ENCODE data around the gene SOX9. TPM values are rescaled to one million over a fixed set of nuclear protein-coding genes. Genes with fewer than 3 reads are reported as not detected.

SOX9 gene
- total RNA-seq, 1 experiment from 2014 or later: 21.7 TPM

DNA sequence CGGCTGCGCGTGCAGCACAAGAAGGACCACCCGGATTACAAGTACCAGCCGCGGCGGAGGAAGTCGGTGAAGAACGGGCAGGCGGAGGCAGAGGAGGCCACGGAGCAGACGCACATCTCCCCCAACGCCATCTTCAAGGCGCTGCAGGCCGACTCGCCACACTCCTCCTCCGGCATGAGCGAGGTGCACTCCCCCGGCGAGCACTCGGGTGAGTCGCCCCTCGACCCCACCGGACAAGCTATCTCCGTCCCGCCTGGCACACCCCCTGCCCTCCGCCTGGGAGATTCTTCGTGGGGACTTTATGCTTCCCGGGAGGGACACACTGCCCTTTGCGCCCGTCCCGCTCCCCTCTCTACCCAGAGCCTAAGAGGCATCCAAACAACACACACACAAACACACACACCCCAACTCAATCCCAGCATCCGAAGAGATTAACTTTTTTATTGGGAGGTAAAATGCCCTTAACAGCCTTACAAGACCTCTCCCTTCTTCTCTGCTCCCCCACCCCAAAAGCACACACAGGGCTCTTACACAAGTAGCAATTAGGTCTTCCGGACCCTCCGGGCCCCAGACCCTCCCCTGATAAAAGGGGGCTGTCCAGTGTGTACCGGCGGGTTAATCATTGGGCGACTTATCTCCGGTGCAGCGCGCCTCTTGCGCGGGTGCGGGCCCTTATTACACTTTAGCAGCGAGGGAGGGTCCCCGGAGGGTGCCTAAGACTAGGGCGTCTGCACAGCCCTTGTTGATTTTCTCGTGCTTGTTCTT lies 2.1 kb downstream of the SOX9 start:
- H4K20me1 ChIP-seq (ENCODE audit: insufficient read depth): peaks cover 28% of the 10 kb centered on the region
- H3K27me3 ChIP-seq (ENCODE audit: insufficient read depth, low read depth): no peaks in the 10 kb centered on the region
- H3F3A ChIP-seq (ENCODE audit: insufficient read depth, low read depth): peaks cover 32% of the 10 kb centered on the region
- CTCF ChIA-PET: interaction anchor here (0.8 kb wide), 1 partner anchor 266 kb away, joined by 10 read pairs; no protein-coding TSS in a partner anchor
- TF ChIP-seq EZH2 (IDR thresholded peaks at IDR 0.05; ENCODE audit: low read depth): no peak
- no peak for TF ChIP-seq CTCF (conservative IDR thresholded peaks at IDR 0.05)
- DNase-seq: peak in 1 of 2 experiments; percentile 32
- H3K4me1 ChIP-seq (replicated peaks; ENCODE audit: insufficient read depth): peaks cover 60% of the 10 kb centered on the region
- H3K36me3 ChIP-seq (ENCODE audit: low read depth): peaks cover 24% of the 10 kb centered on the region
- H3K79me2 ChIP-seq (ENCODE audit: low read depth): peaks cover 47% of the 10 kb centered on the region
- no peak overlapping the region for H2AFZ ChIP-seq
- 0 out of 2 replicates have a peak overlapping the region, but pooled peaks have one; percentile 27 for H3K27ac ChIP-seq
- POLR2A ChIA-PET (ENCODE audit: unreplicated experiment): interaction anchor here (0.6 kb wide), 1 partner anchor 236 kb away, joined by 3 read pairs; no protein-coding TSS in a partner anchor
- peak overlapping the region; percentile 90 for H3K4me2 ChIP-seq
- BruUV-seq (replicated peaks): TSS peak; percentile 1
- intact Hi-C loops (cut with micrococcal nuclease; ENCODE audit: unreplicated experiment): loop anchor here (1.0 to 5.0 kb wide), 3 partner anchors 265 to 594 kb away; no protein-coding TSS in a partner anchor
- H3K9me2 ChIP-seq (ENCODE audit: insufficient read depth): no peaks in the 10 kb centered on the region
- peak overlapping the region; percentile 90 for H3K4me3 ChIP-seq
- no peaks in the 10 kb centered on the region for H3K9me3 ChIP-seq (ENCODE audit: insufficient read depth, low read depth)

GRCh38 chr17:72123530-72124437 lies 3.0 kb downstream of the SOX9 start:
- peaks cover 32% of the 10 kb centered on the region for H3F3A ChIP-seq (ENCODE audit: insufficient read depth, low read depth)
- intact Hi-C loops (cut with micrococcal nuclease; ENCODE audit: unreplicated experiment): loop anchor here (5.0 kb wide), 2 partner anchors 284 to 594 kb away; no protein-coding TSS in a partner anchor
- peak overlapping the region; percentile 74; the same call in 1 of the 2 replicates for H3K27ac ChIP-seq
- peaks cover 55% of the 10 kb centered on the region for H3K4me1 ChIP-seq (replicated peaks; ENCODE audit: insufficient read depth)
- no peaks in the 10 kb centered on the region for H3K9me2 ChIP-seq (ENCODE audit: insufficient read depth)
- no peak for DNase-seq
- BruUV-seq (replicated peaks): TSS peak; percentile 13
- CTCF ChIA-PET: no interaction called here
- H2AFZ ChIP-seq: no peak overlapping the region
- H3K4me2 ChIP-seq: peak overlapping the region; percentile 90
- POLR2A ChIA-PET (ENCODE audit: unreplicated experiment): no interaction called here
- no peaks in the 10 kb centered on the region for H3K9me3 ChIP-seq (ENCODE audit: insufficient read depth, low read depth)
- H4K20me1 ChIP-seq (ENCODE audit: insufficient read depth): peaks cover 28% of the 10 kb centered on the region
- no peak for TF ChIP-seq EZH2 (IDR thresholded peaks at IDR 0.05; ENCODE audit: low read depth)
- TF ChIP-seq CTCF (conservative IDR thresholded peaks at IDR 0.05): no peak
- H3K36me3 ChIP-seq (ENCODE audit: low read depth): peaks cover 24% of the 10 kb centered on the region
- no peaks in the 10 kb centered on the region for H3K27me3 ChIP-seq (ENCODE audit: insufficient read depth, low read depth)
- H3K4me3 ChIP-seq: peak overlapping the region; percentile 90
- H3K79me2 ChIP-seq (ENCODE audit: low read depth): peaks cover 47% of the 10 kb centered on the region

DNA sequence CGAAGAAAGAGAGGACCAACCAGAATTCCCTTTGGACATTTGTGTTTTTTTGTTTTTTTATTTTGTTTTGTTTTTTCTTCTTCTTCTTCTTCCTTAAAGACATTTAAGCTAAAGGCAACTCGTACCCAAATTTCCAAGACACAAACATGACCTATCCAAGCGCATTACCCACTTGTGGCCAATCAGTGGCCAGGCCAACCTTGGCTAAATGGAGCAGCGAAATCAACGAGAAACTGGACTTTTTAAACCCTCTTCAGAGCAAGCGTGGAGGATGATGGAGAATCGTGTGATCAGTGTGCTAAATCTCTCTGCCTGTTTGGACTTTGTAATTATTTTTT lies 3.6 kb downstream of the SOX9 start:
- ChIA-PET POLR2A (ENCODE audit: unreplicated experiment) (no interaction called here), CTCF (no interaction called here)
- peaks cover 51% of the 10 kb centered on the region for H3K4me1 ChIP-seq (replicated peaks; ENCODE audit: insufficient read depth)
- BruUV-seq (replicated peaks): no TSS peak
- peak overlapping the region; percentile 74 for H3K27ac ChIP-seq
- H3K4me3 ChIP-seq: peak overlapping the region; percentile 55; the same call in 1 of the 2 replicates
- H4K20me1 ChIP-seq (ENCODE audit: insufficient read depth): peaks cover 28% of the 10 kb centered on the region
- no peak for DNase-seq
- intact Hi-C loops (cut with micrococcal nuclease; ENCODE audit: unreplicated experiment): loop anchor here (5.0 kb wide), 2 partner anchors 283 to 593 kb away; no protein-coding TSS in a partner anchor
- no peaks in the 10 kb centered on the region for H3K27me3 ChIP-seq (ENCODE audit: insufficient read depth, low read depth)
- H2AFZ ChIP-seq: no peak overlapping the region
- no peaks in the 10 kb centered on the region for H3K9me2 ChIP-seq (ENCODE audit: insufficient read depth)
- H3K79me2 ChIP-seq (ENCODE audit: low read depth): peaks cover 47% of the 10 kb centered on the region
- H3K9me3 ChIP-seq (ENCODE audit: insufficient read depth, low read depth): no peaks in the 10 kb centered on the region
- H3K4me2 ChIP-seq: peak overlapping the region; percentile 78
- TF ChIP-seq CTCF (conservative IDR thresholded peaks at IDR 0.05) (no peak), EZH2 (IDR thresholded peaks at IDR 0.05; ENCODE audit: low read depth) (no peak)
- peaks cover 32% of the 10 kb centered on the region for H3F3A ChIP-seq (ENCODE audit: insufficient read depth, low read depth)
- peaks cover 24% of the 10 kb centered on the region for H3K36me3 ChIP-seq (ENCODE audit: low read depth)

Measured in PC-9 (cell line).